GM18517 (cell line): ENCODE measurements around the gene GALNT2.

Experiments
- ATAC-seq: cut with Tn5 transposase; IDR thresholded peaks from one replicate; pipeline ENCODE4 v1.9.1; 2021; ENCODE audit warnings: mild to moderate bottlenecking, moderate library complexity; ENCODE audit not compliant: unreplicated experiment

Gene GALNT2

GRCh38 chr1:230109066-230109465, 42.0 kb downstream of the GALNT2 start:
- no peak for ATAC-seq

GRCh38 chr1:230109895-230110667, 43.0 kb downstream of the GALNT2 start:
- peak; percentile 86 for ATAC-seq

- no peak for ATAC-seq
Measured at GRCh38 chr1:230110971-230111370, 43.9 kb downstream of the GALNT2 start.

GRCh38 chr1:230112131-230112701, 45.2 kb downstream of the GALNT2 start:
- no peak for ATAC-seq

- no peak for ATAC-seq
Measured at GRCh38 chr1:230112782-230113181, 45.7 kb downstream of the GALNT2 start.

GRCh38 chr1:230113235-230113592, 46.2 kb downstream of the GALNT2 start:
- no peak for ATAC-seq

- no peak for ATAC-seq
Measured at GRCh38 chr1:230113593-230114236, 46.7 kb downstream of the GALNT2 start.

- ATAC-seq = no peak
Measured at GRCh38 chr1:230114237-230114651, 47.2 kb downstream of the GALNT2 start.

- ATAC-seq = no peak
Measured at GRCh38 chr1:230117694-230118093, 50.7 kb downstream of the GALNT2 start.

- ATAC-seq = no peak
Measured at GRCh38 chr1:230119340-230119739, 52.3 kb downstream of the GALNT2 start.

- no peak for ATAC-seq
Measured at GRCh38 chr1:230120289-230120920, 53.4 kb downstream of the GALNT2 start.

GRCh38 chr1:230120921-230121381, 53.9 kb downstream of the GALNT2 start:
- no peak for ATAC-seq

GRCh38 chr1:230121950-230122349, 54.9 kb downstream of the GALNT2 start:
- no peak for ATAC-seq

- no peak for ATAC-seq
Measured at GRCh38 chr1:230122366-230123279, 55.6 kb downstream of the GALNT2 start.

GRCh38 chr1:230123280-230124185, 56.5 kb downstream of the GALNT2 start:
- peak; percentile 93 for ATAC-seq

- no peak for ATAC-seq
Measured at GRCh38 chr1:230124186-230125128, 57.4 kb downstream of the GALNT2 start.

GRCh38 chr1:230125141-230125540, 58.1 kb downstream of the GALNT2 start:
- no peak for ATAC-seq
